Glutamatergic neuron (in vitro differentiated cells): Measurements from ENCODE around the gene RAPGEF3. TPM values are rescaled to one million over a fixed set of nuclear protein-coding genes. Genes with fewer than 3 reads are reported as not detected.

Experiments
- DNase-seq: peaks from one replicate; pipeline ENCODE4 v3.0.0; 2022
- H3K27ac Mint-ChIP-seq: one replicate; pipeline ENCODE4 v1.8.0; 2020; ENCODE audit warnings: mild to moderate bottlenecking, mixed read lengths, inconsistent platforms; ENCODE audit not compliant: unreplicated experiment
- H3K27me3 Mint-ChIP-seq: one replicate; pipeline ENCODE4 v1.8.0; 2020; ENCODE audit warnings: mild to moderate bottlenecking, moderate library complexity, mixed read lengths, inconsistent platforms; ENCODE audit not compliant: unreplicated experiment
- H3K36me3 Mint-ChIP-seq: one replicate; pipeline ENCODE4 v1.8.0; 2020; ENCODE audit warnings: mild to moderate bottlenecking, mixed read lengths, inconsistent platforms; ENCODE audit not compliant: unreplicated experiment
- H3K4me1 Mint-ChIP-seq: one replicate; pipeline ENCODE4 v1.8.0; 2020; ENCODE audit warnings: mild to moderate bottlenecking, low read depth, mixed read lengths, inconsistent platforms; ENCODE audit not compliant: unreplicated experiment
- H3K4me3 Mint-ChIP-seq: one replicate; pipeline ENCODE4 v1.8.0; 2020; ENCODE audit warnings: mild to moderate bottlenecking, mixed read lengths, inconsistent platforms; ENCODE audit not compliant: unreplicated experiment
- H3K9me3 Mint-ChIP-seq: one replicate; pipeline ENCODE4 v1.8.0; 2020; ENCODE audit warnings: mild to moderate bottlenecking, moderate library complexity, mixed read lengths, inconsistent platforms; ENCODE audit not compliant: unreplicated experiment
- long read RNA-seq: library from polyadenylated mRNA; unstranded; transcript quantifications from one replicate; pipeline ENCODE4 v2.0.0, GENCODE V29; 2020; ENCODE audit not compliant: unreplicated experiment
- total RNA-seq: library from RNA; stranded (reverse); fragmentation: NEBNext Ultra II Directional; extraction: Animal tissue kit (Norgen Biotek cat#: 25700); gene quantifications from one replicate; pipeline ENCODE4 v1.2.1, GENCODE V29; 2021; ENCODE audit not compliant: unreplicated experiment
- TF ChIP-seq, protein P1 (sequence below): fragments of 200-600 bp; sonication (generic); IDR thresholded peaks from one replicate; pipeline ENCODE4 v1.5.0; 2021; ENCODE audit not compliant: partially characterized antibody, unreplicated experiment

RAPGEF3 gene, protein sequence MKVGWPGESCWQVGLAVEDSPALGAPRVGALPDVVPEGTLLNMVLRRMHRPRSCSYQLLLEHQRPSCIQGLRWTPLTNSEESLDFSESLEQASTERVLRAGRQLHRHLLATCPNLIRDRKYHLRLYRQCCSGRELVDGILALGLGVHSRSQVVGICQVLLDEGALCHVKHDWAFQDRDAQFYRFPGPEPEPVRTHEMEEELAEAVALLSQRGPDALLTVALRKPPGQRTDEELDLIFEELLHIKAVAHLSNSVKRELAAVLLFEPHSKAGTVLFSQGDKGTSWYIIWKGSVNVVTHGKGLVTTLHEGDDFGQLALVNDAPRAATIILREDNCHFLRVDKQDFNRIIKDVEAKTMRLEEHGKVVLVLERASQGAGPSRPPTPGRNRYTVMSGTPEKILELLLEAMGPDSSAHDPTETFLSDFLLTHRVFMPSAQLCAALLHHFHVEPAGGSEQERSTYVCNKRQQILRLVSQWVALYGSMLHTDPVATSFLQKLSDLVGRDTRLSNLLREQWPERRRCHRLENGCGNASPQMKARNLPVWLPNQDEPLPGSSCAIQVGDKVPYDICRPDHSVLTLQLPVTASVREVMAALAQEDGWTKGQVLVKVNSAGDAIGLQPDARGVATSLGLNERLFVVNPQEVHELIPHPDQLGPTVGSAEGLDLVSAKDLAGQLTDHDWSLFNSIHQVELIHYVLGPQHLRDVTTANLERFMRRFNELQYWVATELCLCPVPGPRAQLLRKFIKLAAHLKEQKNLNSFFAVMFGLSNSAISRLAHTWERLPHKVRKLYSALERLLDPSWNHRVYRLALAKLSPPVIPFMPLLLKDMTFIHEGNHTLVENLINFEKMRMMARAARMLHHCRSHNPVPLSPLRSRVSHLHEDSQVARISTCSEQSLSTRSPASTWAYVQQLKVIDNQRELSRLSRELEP
- 0.81 TPM for total RNA-seq
- long read RNA-seq = 0 reads

DNA sequence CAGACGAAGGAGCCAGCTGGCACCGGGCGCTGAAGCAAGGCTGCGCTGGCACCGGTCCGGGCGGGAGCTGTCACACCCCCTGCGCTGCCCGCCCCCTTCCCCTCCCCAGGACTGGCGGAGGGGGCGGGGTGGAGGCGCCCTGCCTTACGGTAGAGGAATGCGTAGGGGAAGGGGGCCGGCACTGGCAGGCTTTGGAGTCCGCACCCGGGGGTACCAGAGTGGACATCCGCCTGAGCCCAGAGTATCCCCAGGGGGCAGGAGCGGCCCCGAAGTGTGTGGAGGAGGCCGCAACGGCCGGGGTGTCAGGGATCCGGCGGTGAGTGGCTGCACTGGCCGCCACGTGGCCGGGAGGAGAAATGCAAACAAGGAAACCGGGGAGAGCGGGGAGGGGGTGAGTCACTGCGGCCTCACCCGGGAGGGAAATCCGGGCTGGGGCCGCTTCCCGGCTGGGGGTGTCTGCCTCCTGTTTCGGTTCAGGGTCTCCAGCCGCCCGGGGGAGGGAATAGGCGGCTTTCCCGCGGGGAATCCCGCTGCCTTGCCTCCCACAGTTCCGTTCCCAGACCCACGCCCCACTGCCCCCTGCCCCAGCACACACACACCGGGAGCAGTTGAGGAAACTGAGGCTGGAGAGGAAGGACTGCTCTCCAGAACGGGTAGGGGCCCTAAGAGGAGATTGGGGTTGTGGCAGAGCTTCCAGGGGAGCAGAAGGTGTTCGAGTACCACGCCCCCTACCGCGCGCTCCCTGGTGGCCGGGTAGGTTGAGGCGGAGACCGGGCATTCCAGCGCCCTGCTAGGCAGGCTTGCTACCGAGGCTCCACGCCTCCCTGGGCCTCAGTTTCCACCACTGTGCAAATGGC lies at the start of gene RAPGEF3:
RAPGEF3 (minus strand) TSS at position 47 of the 857 bp plus-strand sequence. CDS start 324 bp downstream, outside the sequence.
- TF ChIP-seq, protein P1, sequence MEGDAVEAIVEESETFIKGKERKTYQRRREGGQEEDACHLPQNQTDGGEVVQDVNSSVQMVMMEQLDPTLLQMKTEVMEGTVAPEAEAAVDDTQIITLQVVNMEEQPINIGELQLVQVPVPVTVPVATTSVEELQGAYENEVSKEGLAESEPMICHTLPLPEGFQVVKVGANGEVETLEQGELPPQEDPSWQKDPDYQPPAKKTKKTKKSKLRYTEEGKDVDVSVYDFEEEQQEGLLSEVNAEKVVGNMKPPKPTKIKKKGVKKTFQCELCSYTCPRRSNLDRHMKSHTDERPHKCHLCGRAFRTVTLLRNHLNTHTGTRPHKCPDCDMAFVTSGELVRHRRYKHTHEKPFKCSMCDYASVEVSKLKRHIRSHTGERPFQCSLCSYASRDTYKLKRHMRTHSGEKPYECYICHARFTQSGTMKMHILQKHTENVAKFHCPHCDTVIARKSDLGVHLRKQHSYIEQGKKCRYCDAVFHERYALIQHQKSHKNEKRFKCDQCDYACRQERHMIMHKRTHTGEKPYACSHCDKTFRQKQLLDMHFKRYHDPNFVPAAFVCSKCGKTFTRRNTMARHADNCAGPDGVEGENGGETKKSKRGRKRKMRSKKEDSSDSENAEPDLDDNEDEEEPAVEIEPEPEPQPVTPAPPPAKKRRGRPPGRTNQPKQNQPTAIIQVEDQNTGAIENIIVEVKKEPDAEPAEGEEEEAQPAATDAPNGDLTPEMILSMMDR = peak; percentile 82
- H3K4me1 Mint-ChIP-seq = peaks cover 15% of the 10 kb centered on the region
- H3K4me3 Mint-ChIP-seq = peak within 1 kb of the TSS; percentile 68
- DNase-seq = peak; percentile 77
- no peaks in the 10 kb centered on the region for H3K36me3 Mint-ChIP-seq
- H3K27me3 Mint-ChIP-seq = peaks cover 9% of the 10 kb centered on the region
- H3K27ac Mint-ChIP-seq = no peak within 1 kb of the TSS
- H3K9me3 Mint-ChIP-seq = peaks cover 5% of the 10 kb centered on the region

GRCh38 chr12:47808050-47808449 lies 49.4 kb upstream of the RAPGEF3 start:
- Mint-ChIP-seq H3K4me3 (peak overlapping the region; percentile 60), H3K27ac (peak overlapping the region; percentile 93), H3K36me3 (no peaks in the 10 kb centered on the region), H3K4me1 (peaks cover 48% of the 10 kb centered on the region), H3K9me3 (peaks cover 14% of the 10 kb centered on the region), H3K27me3 (peaks cover 9% of the 10 kb centered on the region)
- DNase-seq = peak; percentile 62
- TF ChIP-seq, protein P1 = no peak

DNA sequence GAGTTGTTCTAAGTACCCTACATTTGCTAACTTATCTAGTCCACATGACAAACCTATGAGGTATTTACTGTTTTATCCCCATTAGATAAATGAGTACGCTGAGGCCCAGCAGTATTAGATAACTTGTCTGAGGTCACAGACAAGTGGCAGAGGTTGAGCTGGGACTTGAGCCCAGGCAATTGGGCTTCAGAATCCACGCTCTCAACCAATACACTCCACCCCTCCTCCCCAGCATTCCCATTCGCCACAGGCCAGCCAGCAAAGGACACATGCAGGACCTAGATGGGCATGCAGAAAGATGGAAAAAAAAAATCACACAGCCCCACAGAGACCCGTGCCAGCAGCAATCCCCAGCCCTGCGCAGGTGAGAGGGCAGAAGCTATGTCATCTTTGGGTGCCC lies 48.7 kb upstream of the RAPGEF3 start:
- Mint-ChIP-seq H3K4me1 (peaks cover 50% of the 10 kb centered on the region), H3K27ac (peak overlapping the region; percentile 93), H3K9me3 (peaks cover 10% of the 10 kb centered on the region)

DNA sequence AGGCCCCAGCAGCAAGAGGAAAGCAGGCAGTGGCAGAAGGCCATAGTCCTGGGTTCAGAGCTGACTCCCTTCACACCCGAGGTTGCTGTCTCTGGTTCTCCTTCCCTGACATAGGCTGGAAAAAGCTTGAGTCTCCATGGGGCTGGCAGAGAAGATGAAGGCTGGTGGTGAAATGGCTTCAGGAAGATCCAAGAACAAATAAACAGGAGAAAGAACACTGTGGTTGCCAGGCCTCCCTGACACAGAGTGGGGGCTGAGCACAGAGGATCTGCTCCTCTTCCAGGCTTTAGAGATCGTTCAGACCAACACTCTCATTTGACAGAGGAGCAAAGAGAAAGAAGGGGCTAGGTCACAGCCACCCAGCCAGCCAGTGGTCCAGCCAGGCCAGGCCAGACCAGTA lies 46.7 kb upstream of the RAPGEF3 start:
- H3K27ac Mint-ChIP-seq = peak overlapping the region; percentile 26
- TF ChIP-seq, protein P1 = no peak
- H3K4me3 Mint-ChIP-seq = no peak overlapping the region
- DNase-seq = no peak
- H3K27me3 Mint-ChIP-seq = peaks cover 11% of the 10 kb centered on the region
- H3K9me3 Mint-ChIP-seq = peaks cover 11% of the 10 kb centered on the region
- peaks cover 40% of the 10 kb centered on the region for H3K4me1 Mint-ChIP-seq
- H3K36me3 Mint-ChIP-seq = no peaks in the 10 kb centered on the region

More for the DNA sequence above, 48.7 kb upstream of the RAPGEF3 start:
- DNase-seq = no peak
- Mint-ChIP-seq H3K4me3 (peak overlapping the region; percentile 1), H3K36me3 (no peaks in the 10 kb centered on the region), H3K27me3 (peaks cover 9% of the 10 kb centered on the region)
- TF ChIP-seq, protein P1 = no peak
